ENCODE measurements around the gene WNT3A. TPM values are rescaled to one million over a fixed set of nuclear protein-coding genes. Genes with fewer than 3 reads are reported as not detected.

WNT3A gene
- polyA plus RNA-seq, 1 donor (not counting 4 experiments of a cell fraction or from before 2014, with no cell fraction given), result 0.07 TPM

DNA sequence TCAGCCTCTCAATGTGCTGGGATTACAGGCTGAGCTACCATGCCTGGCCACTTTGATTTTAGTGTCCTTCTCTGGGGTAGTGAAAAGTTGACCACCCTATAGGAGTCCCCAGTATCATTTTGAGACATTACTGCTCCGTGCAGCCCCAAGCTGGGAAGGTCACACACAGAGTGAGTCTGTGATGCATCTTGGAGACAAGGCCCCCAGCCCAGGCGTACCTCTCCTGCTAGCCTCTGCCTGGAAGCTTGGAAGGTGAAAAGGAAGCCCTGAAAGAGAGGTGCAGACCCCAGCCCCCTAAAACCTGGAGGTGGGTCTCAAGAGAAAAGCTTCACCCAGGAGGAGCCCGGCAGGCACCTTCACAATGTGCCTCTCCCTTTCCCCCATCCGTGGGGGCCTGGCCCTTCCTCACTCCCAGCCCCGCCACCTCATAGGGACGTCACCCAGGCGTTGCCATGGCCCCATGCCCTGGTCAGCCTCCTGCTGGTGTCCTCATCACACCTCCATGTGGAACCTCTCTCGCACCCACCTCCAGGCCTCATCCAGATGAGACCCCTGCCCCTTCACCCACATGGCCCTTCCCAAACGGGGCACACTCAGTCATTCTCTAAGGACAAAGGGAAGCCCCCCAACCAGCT lies 70.1 kb downstream of the WNT3A start:
- DNase-seq (ENCODE audit: low read depth, low spot score), result no peak
- TF ChIP-seq, protein P1, sequence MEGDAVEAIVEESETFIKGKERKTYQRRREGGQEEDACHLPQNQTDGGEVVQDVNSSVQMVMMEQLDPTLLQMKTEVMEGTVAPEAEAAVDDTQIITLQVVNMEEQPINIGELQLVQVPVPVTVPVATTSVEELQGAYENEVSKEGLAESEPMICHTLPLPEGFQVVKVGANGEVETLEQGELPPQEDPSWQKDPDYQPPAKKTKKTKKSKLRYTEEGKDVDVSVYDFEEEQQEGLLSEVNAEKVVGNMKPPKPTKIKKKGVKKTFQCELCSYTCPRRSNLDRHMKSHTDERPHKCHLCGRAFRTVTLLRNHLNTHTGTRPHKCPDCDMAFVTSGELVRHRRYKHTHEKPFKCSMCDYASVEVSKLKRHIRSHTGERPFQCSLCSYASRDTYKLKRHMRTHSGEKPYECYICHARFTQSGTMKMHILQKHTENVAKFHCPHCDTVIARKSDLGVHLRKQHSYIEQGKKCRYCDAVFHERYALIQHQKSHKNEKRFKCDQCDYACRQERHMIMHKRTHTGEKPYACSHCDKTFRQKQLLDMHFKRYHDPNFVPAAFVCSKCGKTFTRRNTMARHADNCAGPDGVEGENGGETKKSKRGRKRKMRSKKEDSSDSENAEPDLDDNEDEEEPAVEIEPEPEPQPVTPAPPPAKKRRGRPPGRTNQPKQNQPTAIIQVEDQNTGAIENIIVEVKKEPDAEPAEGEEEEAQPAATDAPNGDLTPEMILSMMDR (optimal IDR thresholded peaks at IDR 0.05 in 1 of 3, IDR thresholded peaks at IDR 0.05 in 1 of 3, conservative IDR thresholded peaks at IDR 0.05 in 1 of 3; ENCODE audit: extremely low read depth in 1 of 3, insufficient read depth in 2 of 3, low read length in 3 of 3), result no peak
- TF ChIP-seq EZH2 (IDR thresholded peaks at IDR 0.05; ENCODE audit: low read length), result no peak
- dilution Hi-C loops (cut with MboI; ENCODE audit: extremely low pct_ligation_motif_present, low sequenced_read_pairs), result no loop called here

DNA sequence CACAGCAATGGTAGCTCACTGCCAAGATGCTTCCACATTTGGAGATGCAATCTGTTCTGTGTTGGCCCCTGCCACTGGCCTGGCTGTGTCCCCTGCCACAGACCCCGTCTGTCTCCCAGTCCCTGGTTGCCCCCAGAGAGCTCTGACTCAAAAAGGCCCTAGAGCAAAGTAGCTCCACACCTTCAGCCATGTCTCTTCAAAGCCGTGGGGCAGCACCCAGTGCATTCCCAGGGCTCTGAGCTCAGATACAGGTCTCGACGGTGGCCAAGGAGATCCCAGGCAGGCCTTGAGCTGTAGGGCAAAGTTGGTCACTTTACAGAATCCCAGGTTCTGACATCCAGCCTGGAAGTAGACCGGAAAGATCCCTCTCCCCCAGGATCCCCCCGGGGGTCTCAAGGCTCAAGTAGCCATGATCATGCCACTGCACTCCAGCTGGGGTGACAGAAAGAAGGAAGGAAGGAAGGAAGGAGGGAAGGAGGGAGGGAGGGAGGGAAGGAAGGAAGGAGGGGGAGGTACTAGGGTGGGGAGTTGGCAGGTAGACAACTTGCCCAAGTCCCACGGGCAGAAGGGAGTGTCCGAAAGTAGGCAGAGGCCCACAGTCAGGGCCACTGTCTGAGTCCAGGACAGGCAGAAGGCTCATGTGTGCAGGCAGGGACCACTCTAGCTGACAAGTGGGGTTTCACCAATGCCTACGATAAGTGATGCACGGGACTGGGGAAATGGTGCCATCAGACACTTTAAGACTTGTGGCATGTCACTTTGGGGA lies 71.0 kb downstream of the WNT3A start:
- dilution Hi-C loops (cut with MboI; ENCODE audit: extremely low pct_ligation_motif_present, low sequenced_read_pairs), result no loop called here
- Histone ChIP-seq H3K9me1 (ENCODE audit: control insufficient read depth, extremely low read depth, insufficient read depth, low read length) (peaks cover 4% of the 10 kb centered on the region), H4K20me1 (ENCODE audit: control insufficient read depth, extremely low read depth, insufficient read depth, low read length) (no peaks in the 10 kb centered on the region), H3K4me2 (ENCODE audit: control insufficient read depth, extremely low read depth, insufficient read depth, low read depth, low read length) (no peak overlapping the region), H3K79me2 (ENCODE audit: control insufficient read depth, insufficient read depth, low read length) (peaks cover 23% of the 10 kb centered on the region), H3K4me1 (ENCODE audit: control insufficient read depth, extremely low read depth, insufficient read depth, low read length) (peaks cover 5% of the 10 kb centered on the region), H3K9me3 (ENCODE audit: control insufficient read depth, low read depth, low read length) (no peaks in the 10 kb centered on the region), H3K9ac (ENCODE audit: control insufficient read depth, extremely low read depth, insufficient read depth, low read length) (no peak overlapping the region), H2AFZ (ENCODE audit: control insufficient read depth, low read length) (no peak overlapping the region), H3K36me3 (ENCODE audit: control insufficient read depth in 2 of 2, extremely low read depth in 1 of 2, insufficient read depth in 2 of 2, low read length in 2 of 2) (peaks cover 0 to 3% of the 10 kb centered on the region in 2 experiments), H3K4me3 (ENCODE audit: control insufficient read depth in 2 of 3, extremely low read depth in 1 of 3, insufficient read depth in 2 of 3, low read depth in 1 of 3, low read length in 3 of 3) (no peak overlapping the region), H3K27me3 (ENCODE audit: control insufficient read depth, extremely low read depth, insufficient read depth, low read length) (no peaks in the 10 kb centered on the region), H3K27ac (ENCODE audit: control insufficient read depth, insufficient read depth, low read length) (no peak overlapping the region)
- FAIRE-seq (no peak), DNase-seq (ENCODE audit: low read depth, low spot score) (no peak)
- TF ChIP-seq, protein P1 (optimal IDR thresholded peaks at IDR 0.05 in 1 of 3, IDR thresholded peaks at IDR 0.05 in 1 of 3, conservative IDR thresholded peaks at IDR 0.05 in 1 of 3; ENCODE audit: extremely low read depth in 1 of 3, insufficient read depth in 2 of 3, low read length in 3 of 3), result no peak
- TF ChIP-seq EZH2 (IDR thresholded peaks at IDR 0.05; ENCODE audit: low read length), result no peak

More for the DNA sequence above, 70.1 kb downstream of the WNT3A start:
- H3K79me2 ChIP-seq (ENCODE audit: control insufficient read depth, insufficient read depth, low read length), result peaks cover 17% of the 10 kb centered on the region
- H4K20me1 ChIP-seq (ENCODE audit: control insufficient read depth, extremely low read depth, insufficient read depth, low read length), result no peaks in the 10 kb centered on the region
- no peak overlapping the region for H3K4me3 ChIP-seq (ENCODE audit: control insufficient read depth in 2 of 3, extremely low read depth in 1 of 3, insufficient read depth in 2 of 3, low read depth in 1 of 3, low read length in 3 of 3)
- no peaks in the 10 kb centered on the region for H3K9me3 ChIP-seq (ENCODE audit: control insufficient read depth, low read depth, low read length)
- peaks cover 0 to 3% of the 10 kb centered on the region in 2 experiments for H3K36me3 ChIP-seq (ENCODE audit: control insufficient read depth in 2 of 2, extremely low read depth in 1 of 2, insufficient read depth in 2 of 2, low read length in 2 of 2)
- H3K9ac ChIP-seq (ENCODE audit: control insufficient read depth, extremely low read depth, insufficient read depth, low read length), result no peak overlapping the region
- no peak overlapping the region for H2AFZ ChIP-seq (ENCODE audit: control insufficient read depth, low read length)
- H3K27me3 ChIP-seq (ENCODE audit: control insufficient read depth, extremely low read depth, insufficient read depth, low read length), result no peaks in the 10 kb centered on the region
- no peak overlapping the region for H3K4me2 ChIP-seq (ENCODE audit: control insufficient read depth, extremely low read depth, insufficient read depth, low read depth, low read length)
- FAIRE-seq, result no peak
- no peak overlapping the region for H3K27ac ChIP-seq (ENCODE audit: control insufficient read depth, insufficient read depth, low read length)
- H3K4me1 ChIP-seq (ENCODE audit: control insufficient read depth, extremely low read depth, insufficient read depth, low read length), result peaks cover 5% of the 10 kb centered on the region
- peaks cover 4% of the 10 kb centered on the region for H3K9me1 ChIP-seq (ENCODE audit: control insufficient read depth, extremely low read depth, insufficient read depth, low read length)

All from keratinocyte (primary cell).